Naive thymus-derived CD8-positive, alpha-beta T cell (primary cell): ENCODE results near the gene CD164. TPM values are rescaled to one million over a fixed set of nuclear protein-coding genes. Genes with fewer than 3 reads are reported as not detected.

ENCODE experiments used
- ATAC-seq, 2 donors: fragments of 150-1000 bp; cut with Tn5 transposase in 1 of 2; sonication (Bioruptor Pico), chemical (Tn5 transposase) in 1 of 2; 1 replicate in 1 of 2; 2 replicates in 1 of 2; pipeline ENCODE4 v1.10.0; 2021; ENCODE audit warnings: mild to moderate bottlenecking in 2 of 2, moderate library complexity in 2 of 2
- POLR2A ChIA-PET: fragments of 350-600 bp; sonication (Branson Sonifier 250); formaldehyde crosslinking; loops from one replicate; lab custom pipeline; 2021; ENCODE audit warnings: antibody characterized with exemption; lab: Charles Lee
- DNase-seq, 10 donors: peaks; one replicate each; pipeline versions ENCODE4 v3.0.0 to v3.0.0-alpha.2; 2020 to 2022
- H3K27ac Mint-ChIP-seq, 10 donors: one replicate each; pipeline ENCODE4 v1.8.0; 2020 to 2022; ENCODE audit warnings: mild to moderate bottlenecking in 10 of 10, mixed read lengths in 10 of 10, moderate library complexity in 4 of 10, inconsistent platforms in 1 of 10
- H3K27me3 Mint-ChIP-seq, 5 donors: one replicate each; pipeline ENCODE4 v1.8.0; 2021 to 2022; ENCODE audit warnings: mixed read lengths in 5 of 5
- H3K36me3 Mint-ChIP-seq, 3 donors: one replicate each; pipeline ENCODE4 v1.8.0; 2020 to 2022; ENCODE audit warnings: mixed read lengths in 3 of 3, mild to moderate bottlenecking in 2 of 3, inconsistent platforms in 1 of 3
- H3K4me1 Mint-ChIP-seq, 4 donors: one replicate each; pipeline ENCODE4 v1.8.0; 2021 to 2022; ENCODE audit warnings: mixed read lengths in 4 of 4
- H3K4me3 Mint-ChIP-seq, 10 donors: one replicate each; pipeline ENCODE4 v1.8.0; 2020 to 2022; ENCODE audit warnings: mild to moderate bottlenecking in 10 of 10, mixed read lengths in 10 of 10, moderate library complexity in 6 of 10, inconsistent platforms in 1 of 10
- H3K9me3 Mint-ChIP-seq, 9 donors: one replicate each; pipeline ENCODE4 v1.8.0; 2020 to 2022; ENCODE audit warnings: mixed read lengths in 9 of 9, mild to moderate bottlenecking in 3 of 9, inconsistent platforms in 1 of 9, moderate library complexity in 1 of 9
- polyA plus RNA-seq, 3 donors: library from polyadenylated mRNA; unstranded; fragments of 300-500 nt; fragmentation: Illumina TruSeq; gene quantifications; one replicate each; pipeline ENCODE4 v1.2.3, GENCODE V29; 2021
- total RNA-seq, 8 experiments: library from RNA in 2 of 8; stranded (reverse) in 2 of 8; gene quantifications; one replicate each; pipeline ENCODE4 v1.2.3 and lab custom pipeline; 2021 to 2026

CD164 gene
- total and polyA plus RNA-seq, 5 experiments from 2014 or later = 159 to 209 (median 180) TPM

DNA sequence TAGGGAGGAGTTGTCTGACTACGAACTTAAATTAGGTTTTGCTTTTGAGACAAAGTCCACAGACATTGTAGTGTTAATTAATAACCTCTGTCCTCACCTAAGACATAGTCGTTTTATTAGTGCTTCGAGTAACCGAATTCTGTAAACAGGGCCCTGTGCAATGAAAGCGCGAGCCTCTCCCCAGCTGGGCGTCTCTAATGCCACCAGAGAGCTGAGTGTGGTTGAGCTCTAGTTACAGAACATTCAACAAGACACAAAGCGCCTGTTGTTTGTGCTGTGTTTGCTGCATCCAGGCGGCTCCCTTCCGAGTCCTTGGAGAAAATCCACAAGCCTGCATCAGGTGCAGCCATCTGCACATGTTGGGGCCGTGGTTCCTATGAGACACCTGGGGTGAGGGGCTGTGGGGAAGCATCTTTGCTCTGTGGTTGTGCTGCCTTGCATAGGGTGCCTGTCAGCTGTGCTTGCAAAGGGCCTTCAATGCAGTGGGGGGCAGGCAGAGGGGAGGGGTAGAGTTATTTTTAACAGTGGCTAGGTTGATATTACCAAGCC, 63.9 kb downstream of the CD164 start:
- Mint-ChIP-seq H3K9me3 (no peaks in the 10 kb centered on the region), H3K27me3 (peaks cover 0 to 3% (median 0%) of the 10 kb centered on the region in 5 donors), H3K4me1 (peaks cover 3 to 8% (median 6%) of the 10 kb centered on the region in 4 donors), H3K4me3 (no peak overlapping the region), H3K36me3 (no peaks in the 10 kb centered on the region), H3K27ac (peak overlapping the region in 1 of 10 donors; percentile 8)
- POLR2A ChIA-PET = no interaction called here
- DNase-seq (no peak), ATAC-seq (no peak)

DNA sequence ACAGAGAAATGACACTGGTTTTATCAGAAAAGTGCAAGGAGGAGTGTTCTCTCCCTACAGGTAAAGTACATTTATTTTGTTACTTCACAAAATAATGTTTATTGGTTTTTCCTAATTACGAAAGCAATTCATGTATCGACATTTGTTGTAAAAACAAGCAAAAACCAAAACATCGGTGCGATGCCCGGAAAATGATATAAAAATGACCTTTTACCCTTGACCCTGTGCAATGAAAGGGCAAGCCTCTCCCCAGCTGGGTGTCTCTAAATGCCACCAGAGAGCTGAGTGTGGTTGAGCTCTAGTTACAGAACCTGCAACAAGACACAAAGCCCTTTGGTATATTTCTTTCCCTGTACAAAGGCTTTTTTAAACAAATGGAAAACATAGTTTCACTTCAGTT, 65.4 kb downstream of the CD164 start:
- no peak overlapping the region for H3K4me3 Mint-ChIP-seq
- H3K4me1 Mint-ChIP-seq = peaks cover 0 to 3% (median 0%) of the 10 kb centered on the region in 4 donors
- H3K9me3 Mint-ChIP-seq = no peaks in the 10 kb centered on the region
- POLR2A ChIA-PET = no interaction called here
- peaks cover 0 to 3% (median 0%) of the 10 kb centered on the region in 5 donors for H3K27me3 Mint-ChIP-seq
- ATAC-seq (no peak), DNase-seq (no peak)
- H3K27ac Mint-ChIP-seq = no peak overlapping the region
- H3K36me3 Mint-ChIP-seq = no peaks in the 10 kb centered on the region

Other genes with a start within 250 kb of the CD164 start
- 1 to 10 TPM in 1 of 2 experiments, under 1 TPM in 1; 0.66 to 1.3 TPM for gene PPIL6, start 58.2 kb upstream of the CD164 start, total RNA-seq
- 1 to 10 TPM in 1 of 3 donors, under 1 TPM in 2; 0.25 to 1.7 (median 0.63) TPM for gene PPIL6, start 58.2 kb upstream of the CD164 start, polyA plus RNA-seq
- 10 to 100 TPM; 15.1 to 16.3 TPM for gene SMPD2, start 58.3 kb upstream of the CD164 start, total RNA-seq
- 1 to 10 TPM; 5.8 to 8.2 (median 6.7) TPM for gene SMPD2, start 58.3 kb upstream of the CD164 start, polyA plus RNA-seq
- 10 to 100 TPM; 56.5 to 60.1 TPM for gene MICAL1, start 73.3 kb upstream of the CD164 start, total RNA-seq
- 10 to 100 TPM in 2 of 3 donors, 1 to 10 TPM in 1; 8.9 to 13.8 (median 13.2) TPM for gene MICAL1, start 73.3 kb upstream of the CD164 start, polyA plus RNA-seq
- 10 to 100 TPM; 21.1 to 24.7 TPM for gene ZBTB24, start 100.8 kb upstream of the CD164 start, total RNA-seq
- gene ZBTB24, start 100.8 kb upstream of the CD164 start, polyA plus RNA-seq = 1 to 10 TPM; 6.6 to 8.8 (median 8.2) TPM